Esophagus muscularis mucosa (tissue), 3 donors: ENCODE results near the gene KRT86.

ENCODE experiments used
- CTCF ChIP-seq, 3 experiments: fragments of 200-600 bp in 2 of 3; fragments of 450-650 bp in 1 of 3; sonication (generic) in 2 of 3; IDR thresholded peaks; one replicate each; pipeline ENCODE4 v1.5.1; 2017 to 2019; ENCODE audit warnings: antibody characterized with exemption in 3 of 3, mild to moderate bottlenecking in 2 of 3, moderate library complexity in 1 of 3
- POLR2A ChIP-seq: fragments of 450-650 bp; IDR thresholded peaks from one replicate; pipeline ENCODE4 v1.6.1; 2017; ENCODE audit warnings: antibody characterized with exemption, moderate library complexity, mild to moderate bottlenecking, low read depth
- POLR2AphosphoS5 ChIP-seq, 2 donors: sonication (generic); formaldehyde crosslinking; IDR thresholded peaks; one replicate each; pipeline ENCODE4 v1.6.1; 2017; ENCODE audit warnings: antibody characterized with exemption in 2 of 2

DNA sequence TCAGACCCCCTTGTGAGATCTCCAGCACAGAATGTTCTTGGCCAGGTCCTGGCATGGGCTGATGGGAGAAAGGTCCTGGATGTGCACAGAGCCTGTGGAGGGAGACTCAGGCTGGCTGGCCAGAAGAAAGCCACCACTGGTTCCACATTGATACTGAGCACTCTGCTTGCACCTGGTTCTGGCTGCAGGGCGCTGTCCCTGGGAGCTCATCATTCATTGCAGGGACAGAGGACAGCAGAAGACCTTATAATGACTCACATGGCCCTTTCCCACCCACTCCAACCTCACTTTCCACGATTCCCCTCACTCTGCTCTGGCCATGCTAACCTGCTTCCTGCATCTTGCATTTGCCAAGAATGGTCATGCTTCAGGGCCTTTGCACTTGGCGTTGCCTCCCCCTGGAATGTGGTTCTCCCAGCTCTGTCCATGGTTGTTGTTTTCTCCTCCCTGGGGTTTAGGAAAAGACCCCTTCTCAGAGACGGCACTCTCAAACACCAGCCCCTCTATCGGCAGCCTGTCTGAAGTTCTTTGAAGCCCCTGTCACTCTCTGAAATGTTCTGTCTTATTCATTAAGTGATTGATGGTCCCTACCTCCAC is 31.1 kb upstream of the KRT86 start:
- no peak for TF ChIP-seq CTCF (IDR thresholded peaks at IDR 0.05)
- no peak for TF ChIP-seq POLR2A
- no peak for TF ChIP-seq POLR2AphosphoS5 (IDR thresholded peaks at IDR 0.05)
